ENCODE results near the gene YOD1. TPM values are rescaled to one million over a fixed set of nuclear protein-coding genes. Genes with fewer than 3 reads are reported as not detected.

The YOD1 gene
- total RNA-seq, 2 experiments from 2014 or later = 5.3 to 6.0 TPM

- ATAC-seq = no peak
- no peak overlapping the region for H3K4me3 Mint-ChIP-seq
- H3K27me3 Mint-ChIP-seq = peaks cover 13% of the 10 kb centered on the region
- peaks cover 5% of the 10 kb centered on the region for H3K4me1 Mint-ChIP-seq
- H3K27ac Mint-ChIP-seq = no peak overlapping the region
- CTCF ChIA-PET = interaction anchor here (0.8 to 1.1 kb wide), 3 partner anchors 13 to 362 kb away, joined by 3 to 4 read pairs (median 3); no protein-coding TSS in a partner anchor
- H3K9me3 Mint-ChIP-seq (ENCODE audit: low read depth) = no peaks in the 10 kb centered on the region
- DNase-seq = no peak
- intact Hi-C loops (cut with DNase I, micrococcal nuclease) = no loop called here
- POLR2A ChIA-PET = no interaction called here
- no peaks in the 10 kb centered on the region for H3K36me3 Mint-ChIP-seq (ENCODE audit: low read depth)
Measured at GRCh38 chr1:207025146-207025880, 25.7 kb downstream of the YOD1 start.

- Mint-ChIP-seq H3K4me1 (peaks cover 5% of the 10 kb centered on the region), H3K9me3 (ENCODE audit: low read depth) (no peaks in the 10 kb centered on the region), H3K27ac (no peak overlapping the region), H3K4me3 (no peak overlapping the region), H3K36me3 (ENCODE audit: low read depth) (no peaks in the 10 kb centered on the region), H3K27me3 (peaks cover 12% of the 10 kb centered on the region)
- ATAC-seq (peak; percentile 64), DNase-seq (peak; percentile 35)
- ChIA-PET CTCF (interaction anchor here (0.6 to 1.1 kb wide), 6 partner anchors 12 to 475 kb away, joined by 3 to 4 read pairs (median 3); no protein-coding TSS in a partner anchor), POLR2A (no interaction called here)
- intact Hi-C loops (cut with DNase I, micrococcal nuclease) = no loop called here
Measured at GRCh38 chr1:207024202-207025145, 26.5 kb downstream of the YOD1 start.

- no peak for DNase-seq
- POLR2A ChIA-PET = no interaction called here
- no peak overlapping the region for H3K4me3 Mint-ChIP-seq
- intact Hi-C loops (cut with DNase I, micrococcal nuclease) = no loop called here
- H3K36me3 Mint-ChIP-seq (ENCODE audit: low read depth) = no peaks in the 10 kb centered on the region
- peaks cover 5% of the 10 kb centered on the region for H3K4me1 Mint-ChIP-seq
- CTCF ChIA-PET = interaction anchor here (0.7 to 1.5 kb wide), 4 partner anchors 17 to 83 kb away, joined by 3 to 8 read pairs (median 3); no protein-coding TSS in a partner anchor
- no peaks in the 10 kb centered on the region for H3K9me3 Mint-ChIP-seq (ENCODE audit: low read depth)
- H3K27ac Mint-ChIP-seq = no peak overlapping the region
- peaks cover 12% of the 10 kb centered on the region for H3K27me3 Mint-ChIP-seq
- no peak for ATAC-seq
Measured at GRCh38 chr1:207022996-207023679, 27.9 kb downstream of the YOD1 start.

GRCh38 chr1:207021876-207022596 is 29.0 kb downstream of the YOD1 start:
- Mint-ChIP-seq H3K36me3 (ENCODE audit: low read depth) (no peaks in the 10 kb centered on the region), H3K4me3 (no peak overlapping the region), H3K9me3 (ENCODE audit: low read depth) (no peaks in the 10 kb centered on the region), H3K27me3 (peaks cover 7% of the 10 kb centered on the region), H3K4me1 (peaks cover 5% of the 10 kb centered on the region), H3K27ac (no peak overlapping the region)
- ChIA-PET POLR2A (no interaction called here), CTCF (interaction anchor here (0.7 to 1.5 kb wide), 8 partner anchors 8 to 241 kb away, joined by 3 to 8 read pairs (median 3); no protein-coding TSS in a partner anchor)
- no peak for ATAC-seq
- DNase-seq = no peak
- intact Hi-C loops (cut with DNase I, micrococcal nuclease) = no loop called here

GRCh38 chr1:207021139-207021861 is 29.7 kb downstream of the YOD1 start:
- H3K27ac Mint-ChIP-seq = no peak overlapping the region
- no peak for ATAC-seq

GRCh38 chr1:207020709-207021107 is 30.3 kb downstream of the YOD1 start:
- H3K4me3 Mint-ChIP-seq = no peak overlapping the region
- DNase-seq = no peak
- H3K9me3 Mint-ChIP-seq (ENCODE audit: low read depth) = no peaks in the 10 kb centered on the region
- peak; percentile 69 for ATAC-seq
- ChIA-PET CTCF (interaction anchor here (1.1 kb wide), 1 partner anchor 16 kb away, joined by 5 read pairs; no protein-coding TSS in a partner anchor), POLR2A (interaction anchor here (0.6 kb wide), 1 partner anchor 1447 kb away, joined by 4 read pairs; no protein-coding TSS in a partner anchor)
- intact Hi-C loops (cut with DNase I, micrococcal nuclease) = no loop called here
- no peaks in the 10 kb centered on the region for H3K36me3 Mint-ChIP-seq (ENCODE audit: low read depth)
- H3K4me1 Mint-ChIP-seq = peaks cover 9% of the 10 kb centered on the region
- no peak overlapping the region for H3K27ac Mint-ChIP-seq
- peaks cover 4% of the 10 kb centered on the region for H3K27me3 Mint-ChIP-seq

More at GRCh38 chr1:207021139-207021861, 29.7 kb downstream of the YOD1 start:
- Mint-ChIP-seq H3K36me3 (ENCODE audit: low read depth) (no peaks in the 10 kb centered on the region), H3K9me3 (ENCODE audit: low read depth) (no peaks in the 10 kb centered on the region), H3K4me3 (no peak overlapping the region), H3K27me3 (peaks cover 5% of the 10 kb centered on the region), H3K4me1 (peaks cover 5% of the 10 kb centered on the region)
- POLR2A ChIA-PET = interaction anchor here (0.6 kb wide), 1 partner anchor 1447 kb away, joined by 4 read pairs; no protein-coding TSS in a partner anchor
- CTCF ChIA-PET = interaction anchor here (0.7 to 1.4 kb wide), 5 partner anchors 8 to 240 kb away, joined by 3 to 4 read pairs (median 3); no protein-coding TSS in a partner anchor
- intact Hi-C loops (cut with DNase I, micrococcal nuclease) = no loop called here
- DNase-seq = no peak

- ATAC-seq = no peak
- DNase-seq = no peak
- Mint-ChIP-seq H3K27me3 (peaks cover 4% of the 10 kb centered on the region), H3K4me3 (no peak overlapping the region), H3K36me3 (ENCODE audit: low read depth) (no peaks in the 10 kb centered on the region), H3K27ac (no peak overlapping the region), H3K9me3 (ENCODE audit: low read depth) (no peaks in the 10 kb centered on the region), H3K4me1 (peaks cover 9% of the 10 kb centered on the region)
- CTCF ChIA-PET = interaction anchor here (1.1 to 1.2 kb wide), 2 partner anchors 9 to 16 kb away, joined by 3 to 5 read pairs; no protein-coding TSS in a partner anchor
- POLR2A ChIA-PET = no interaction called here
- intact Hi-C loops (cut with DNase I, micrococcal nuclease) = no loop called here
Measured at GRCh38 chr1:207020065-207020708, 30.8 kb downstream of the YOD1 start.

- Mint-ChIP-seq H3K4me3 (no peak overlapping the region), H3K27ac (no peak overlapping the region), H3K9me3 (ENCODE audit: low read depth) (no peaks in the 10 kb centered on the region), H3K4me1 (peaks cover 9% of the 10 kb centered on the region), H3K27me3 (peaks cover 4% of the 10 kb centered on the region), H3K36me3 (ENCODE audit: low read depth) (no peaks in the 10 kb centered on the region)
- no peak for DNase-seq
- ChIA-PET CTCF (interaction anchor here (1.1 to 1.9 kb wide), 3 partner anchors 10 to 15 kb away, joined by 3 to 5 read pairs (median 5); no protein-coding TSS in a partner anchor), POLR2A (no interaction called here)
- ATAC-seq = no peak
- intact Hi-C loops (cut with DNase I, micrococcal nuclease) = no loop called here
Measured at GRCh38 chr1:207019661-207020060, 31.3 kb downstream of the YOD1 start.

- intact Hi-C loops (cut with DNase I, micrococcal nuclease) = no loop called here
- Mint-ChIP-seq H3K9me3 (ENCODE audit: low read depth) (no peaks in the 10 kb centered on the region), H3K4me3 (no peak overlapping the region), H3K27ac (no peak overlapping the region), H3K4me1 (peaks cover 6% of the 10 kb centered on the region), H3K27me3 (peaks cover 4% of the 10 kb centered on the region), H3K36me3 (ENCODE audit: low read depth) (no peaks in the 10 kb centered on the region)
- ChIA-PET POLR2A (no interaction called here), CTCF (interaction anchor here (1.2 to 1.9 kb wide), 2 partner anchors 10 to 13 kb away, joined by 3 to 5 read pairs; no protein-coding TSS in a partner anchor)
- DNase-seq (no peak), ATAC-seq (no peak)
Measured at GRCh38 chr1:207019161-207019560, 31.8 kb downstream of the YOD1 start.
